ENCODE measurements around the gene MYO1E. TPM values are rescaled to one million over a fixed set of nuclear protein-coding genes. Genes with fewer than 3 reads are reported as not detected.

The MYO1E gene
- total RNA-seq, 1 donor from 2014 or later, result 190 TPM

DNA sequence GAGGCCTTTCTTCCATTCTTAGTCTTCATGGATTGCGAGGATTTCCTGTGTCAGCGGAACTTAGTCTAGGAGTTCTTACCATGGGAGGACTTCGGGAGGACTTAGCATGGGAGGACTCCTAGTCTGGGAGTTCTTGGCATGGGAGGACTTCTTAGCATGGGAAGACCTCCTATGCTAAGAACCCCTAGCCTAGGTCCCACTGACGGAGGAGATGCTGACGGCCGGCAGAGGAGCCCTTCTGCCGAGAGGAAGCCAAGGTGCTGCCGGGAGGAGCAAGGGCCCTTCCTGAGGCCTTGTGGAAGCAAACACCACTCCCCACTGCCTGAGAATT, 201.6 kb downstream of the MYO1E start:
- peaks cover 2% of the 10 kb centered on the region for H3K36me3 ChIP-seq (ENCODE audit: control insufficient read depth, insufficient read depth, low read length)
- no peak for DNase-seq (ENCODE audit: low read depth)
- no peak overlapping the region for H3K4me3 ChIP-seq (ENCODE audit: low read depth, low read length)
- no peaks in the 10 kb centered on the region for H3K27me3 ChIP-seq (ENCODE audit: control insufficient read depth, insufficient read depth, low read length)
- TF ChIP-seq, protein P1, sequence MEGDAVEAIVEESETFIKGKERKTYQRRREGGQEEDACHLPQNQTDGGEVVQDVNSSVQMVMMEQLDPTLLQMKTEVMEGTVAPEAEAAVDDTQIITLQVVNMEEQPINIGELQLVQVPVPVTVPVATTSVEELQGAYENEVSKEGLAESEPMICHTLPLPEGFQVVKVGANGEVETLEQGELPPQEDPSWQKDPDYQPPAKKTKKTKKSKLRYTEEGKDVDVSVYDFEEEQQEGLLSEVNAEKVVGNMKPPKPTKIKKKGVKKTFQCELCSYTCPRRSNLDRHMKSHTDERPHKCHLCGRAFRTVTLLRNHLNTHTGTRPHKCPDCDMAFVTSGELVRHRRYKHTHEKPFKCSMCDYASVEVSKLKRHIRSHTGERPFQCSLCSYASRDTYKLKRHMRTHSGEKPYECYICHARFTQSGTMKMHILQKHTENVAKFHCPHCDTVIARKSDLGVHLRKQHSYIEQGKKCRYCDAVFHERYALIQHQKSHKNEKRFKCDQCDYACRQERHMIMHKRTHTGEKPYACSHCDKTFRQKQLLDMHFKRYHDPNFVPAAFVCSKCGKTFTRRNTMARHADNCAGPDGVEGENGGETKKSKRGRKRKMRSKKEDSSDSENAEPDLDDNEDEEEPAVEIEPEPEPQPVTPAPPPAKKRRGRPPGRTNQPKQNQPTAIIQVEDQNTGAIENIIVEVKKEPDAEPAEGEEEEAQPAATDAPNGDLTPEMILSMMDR (IDR thresholded peaks at IDR 0.05; ENCODE audit: insufficient read depth, low read length, poor library complexity, severe bottlenecking), result no peak

DNA sequence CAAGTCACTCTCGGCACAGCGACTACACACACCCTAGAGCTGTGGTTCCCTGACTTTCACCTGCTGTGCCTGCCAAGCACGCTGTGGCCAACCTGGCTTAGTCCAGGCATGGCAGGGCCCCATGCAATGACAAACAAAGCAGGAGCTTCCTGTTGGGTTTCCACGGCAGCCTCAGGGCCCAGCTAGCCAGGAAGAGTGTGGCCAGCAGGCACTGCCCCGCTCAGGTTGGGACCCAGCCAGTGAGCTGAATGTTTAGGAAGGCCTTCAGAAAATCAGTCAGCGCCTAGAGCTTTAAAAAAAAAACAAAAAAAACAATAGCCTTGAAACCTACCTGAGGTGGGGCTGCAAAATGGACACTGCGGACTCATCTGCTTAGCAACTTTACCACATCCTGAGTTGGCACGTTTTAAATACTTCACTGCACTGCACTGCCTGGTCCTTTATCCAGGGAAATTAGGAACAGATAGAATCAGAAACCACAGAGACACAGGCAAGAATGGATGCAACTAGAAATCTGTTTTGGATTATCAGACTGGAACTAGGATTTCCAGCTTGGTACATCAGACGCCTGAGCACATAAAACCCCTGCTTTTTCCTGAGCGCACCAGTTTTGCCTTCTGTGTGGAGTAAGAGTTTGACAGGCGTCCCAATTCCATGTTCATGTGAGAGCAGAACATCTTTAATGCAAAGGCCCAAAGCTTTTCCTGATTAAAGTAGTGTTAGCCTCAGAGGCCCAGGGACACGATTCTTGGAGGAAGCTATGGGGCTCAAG, 202.2 kb downstream of the MYO1E start:
- H3K27me3 ChIP-seq (ENCODE audit: control insufficient read depth, insufficient read depth, low read length), result no peaks in the 10 kb centered on the region
- DNase-seq (ENCODE audit: low read depth), result peak; percentile 43
- H3K36me3 ChIP-seq (ENCODE audit: control insufficient read depth, insufficient read depth, low read length), result peaks cover 2% of the 10 kb centered on the region

DNA sequence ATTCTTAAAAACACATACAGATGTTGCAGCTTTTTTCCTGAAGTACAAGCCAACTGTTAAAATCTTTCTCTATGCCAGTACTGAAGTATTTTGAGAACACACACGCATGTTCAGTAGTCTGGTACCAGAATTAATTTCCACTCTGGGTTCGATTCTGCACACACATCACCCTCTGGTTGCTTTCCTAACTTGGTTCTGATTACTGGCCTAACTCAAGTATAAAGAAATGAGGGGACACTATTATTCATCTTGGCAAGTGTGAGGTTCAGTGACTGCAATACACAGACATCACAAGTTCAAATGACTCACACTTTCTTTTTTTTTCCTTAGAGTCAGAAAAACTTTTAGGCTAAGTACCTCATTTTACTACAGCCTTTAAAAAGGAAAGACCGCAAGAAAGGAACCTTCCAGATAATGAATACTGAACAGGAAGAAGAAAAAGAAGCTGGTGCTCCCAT, 203.4 kb downstream of the MYO1E start:
- Histone ChIP-seq H3K27me3 (ENCODE audit: control insufficient read depth, insufficient read depth, low read length) (no peaks in the 10 kb centered on the region), H3K36me3 (ENCODE audit: control insufficient read depth, insufficient read depth, low read length) (peaks cover 3% of the 10 kb centered on the region), H3K4me3 (ENCODE audit: low read depth, low read length) (no peak overlapping the region)
- peak; percentile 80 for DNase-seq (ENCODE audit: low read depth)
- TF ChIP-seq, protein P1 (IDR thresholded peaks at IDR 0.05; ENCODE audit: insufficient read depth, low read length, poor library complexity, severe bottlenecking), result no peak

More for the DNA sequence above, 202.2 kb downstream of the MYO1E start:
- TF ChIP-seq, protein P1 (IDR thresholded peaks at IDR 0.05; ENCODE audit: insufficient read depth, low read length, poor library complexity, severe bottlenecking), result no peak
- H3K4me3 ChIP-seq (ENCODE audit: low read depth, low read length), result no peak overlapping the region

DNA sequence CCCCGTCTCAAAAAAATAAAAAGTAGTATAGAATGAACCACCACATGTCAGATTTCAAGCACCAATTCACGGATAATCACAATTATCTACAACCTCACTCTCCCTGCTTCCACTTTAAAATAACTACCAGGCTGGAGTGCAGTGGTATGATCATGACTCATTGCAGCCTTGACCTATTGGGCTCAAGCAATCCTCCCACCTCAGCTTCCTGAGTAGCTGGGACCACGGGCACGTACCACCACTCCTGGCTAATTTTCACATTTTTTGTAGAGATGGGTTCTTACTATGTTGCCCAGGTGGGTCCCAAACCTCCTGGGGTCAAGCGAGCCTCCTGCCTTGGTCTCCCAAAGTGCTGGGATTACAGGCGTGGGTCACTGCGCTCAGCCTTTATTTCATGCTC, 204.1 kb downstream of the MYO1E start:
- H3K4me3 ChIP-seq (ENCODE audit: low read depth, low read length), result no peak overlapping the region
- peaks cover 5% of the 10 kb centered on the region for H3K36me3 ChIP-seq (ENCODE audit: control insufficient read depth, insufficient read depth, low read length)
- DNase-seq (ENCODE audit: low read depth), result no peak
- no peaks in the 10 kb centered on the region for H3K27me3 ChIP-seq (ENCODE audit: control insufficient read depth, insufficient read depth, low read length)
- TF ChIP-seq, protein P1 (IDR thresholded peaks at IDR 0.05; ENCODE audit: insufficient read depth, low read length, poor library complexity, severe bottlenecking), result no peak

DNA sequence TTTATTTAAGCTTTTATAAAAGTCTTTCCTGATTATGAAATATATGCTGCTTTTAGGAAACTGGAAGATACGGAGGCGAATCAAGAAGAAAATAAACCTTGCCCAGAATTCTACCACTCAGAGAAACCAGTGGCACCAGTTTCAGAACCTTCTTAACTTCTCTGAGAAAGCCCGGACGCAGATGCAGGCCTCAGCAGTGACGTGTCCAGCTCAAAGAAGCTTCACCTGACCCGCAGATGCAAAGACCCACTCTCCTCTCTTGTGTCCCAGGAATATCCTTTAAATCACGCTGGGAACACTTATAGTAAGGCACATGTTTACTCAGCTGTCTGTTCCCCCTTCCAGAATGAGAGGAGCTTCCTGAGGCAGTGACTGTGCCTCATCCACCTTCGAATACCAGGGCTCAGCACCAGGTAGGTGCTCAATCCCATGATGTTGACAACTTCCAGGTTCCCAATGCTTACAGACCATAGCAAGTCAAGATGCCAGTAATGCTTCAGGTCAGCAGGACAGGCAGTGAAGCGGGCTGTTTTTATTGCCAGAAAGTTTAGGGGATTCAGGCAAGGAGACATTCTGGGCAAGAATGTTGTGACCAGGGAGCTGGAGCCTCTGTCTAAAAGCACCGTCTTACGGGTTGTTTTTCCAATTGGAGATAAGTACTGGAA, 205.9 kb downstream of the MYO1E start:
- Histone ChIP-seq H3K36me3 (ENCODE audit: control insufficient read depth, insufficient read depth, low read length) (peaks cover 3% of the 10 kb centered on the region), H3K4me3 (ENCODE audit: low read depth, low read length) (no peak overlapping the region), H3K27me3 (ENCODE audit: control insufficient read depth, insufficient read depth, low read length) (no peaks in the 10 kb centered on the region)
- TF ChIP-seq, protein P1 (IDR thresholded peaks at IDR 0.05; ENCODE audit: insufficient read depth, low read length, poor library complexity, severe bottlenecking), result no peak
- DNase-seq (ENCODE audit: low read depth), result no peak
